Subcutaneous adipose tissue (tissue), 4 donors: Measurements from ENCODE around the gene NADK. TPM values are rescaled to one million over a fixed set of nuclear protein-coding genes. Genes with fewer than 3 reads are reported as not detected.

Source experiments
- total RNA-seq, 4 donors: library from RNA; depleted of rRNA; stranded (reverse); fragments of >200 nt; gene quantifications; one replicate each; pipeline ENCODE4 v1.1.0, GENCODE V29; 2016
- TF ChIP-seq, protein P1 (sequence below): fragments of 450-650 bp; IDR thresholded peaks from one replicate; pipeline ENCODE4 v1.5.1; 2016; ENCODE audit warnings: low read depth, mild to moderate bottlenecking, control low read depth, antibody characterized with exemption, moderate library complexity

Gene NADK, protein sequence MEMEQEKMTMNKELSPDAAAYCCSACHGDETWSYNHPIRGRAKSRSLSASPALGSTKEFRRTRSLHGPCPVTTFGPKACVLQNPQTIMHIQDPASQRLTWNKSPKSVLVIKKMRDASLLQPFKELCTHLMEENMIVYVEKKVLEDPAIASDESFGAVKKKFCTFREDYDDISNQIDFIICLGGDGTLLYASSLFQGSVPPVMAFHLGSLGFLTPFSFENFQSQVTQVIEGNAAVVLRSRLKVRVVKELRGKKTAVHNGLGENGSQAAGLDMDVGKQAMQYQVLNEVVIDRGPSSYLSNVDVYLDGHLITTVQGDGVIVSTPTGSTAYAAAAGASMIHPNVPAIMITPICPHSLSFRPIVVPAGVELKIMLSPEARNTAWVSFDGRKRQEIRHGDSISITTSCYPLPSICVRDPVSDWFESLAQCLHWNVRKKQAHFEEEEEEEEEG
- 100 to 1,000 TPM in 3 of 4 donors, 10 to 100 TPM in 1; 98.8 to 147 (median 111) TPM for total RNA-seq

DNA sequence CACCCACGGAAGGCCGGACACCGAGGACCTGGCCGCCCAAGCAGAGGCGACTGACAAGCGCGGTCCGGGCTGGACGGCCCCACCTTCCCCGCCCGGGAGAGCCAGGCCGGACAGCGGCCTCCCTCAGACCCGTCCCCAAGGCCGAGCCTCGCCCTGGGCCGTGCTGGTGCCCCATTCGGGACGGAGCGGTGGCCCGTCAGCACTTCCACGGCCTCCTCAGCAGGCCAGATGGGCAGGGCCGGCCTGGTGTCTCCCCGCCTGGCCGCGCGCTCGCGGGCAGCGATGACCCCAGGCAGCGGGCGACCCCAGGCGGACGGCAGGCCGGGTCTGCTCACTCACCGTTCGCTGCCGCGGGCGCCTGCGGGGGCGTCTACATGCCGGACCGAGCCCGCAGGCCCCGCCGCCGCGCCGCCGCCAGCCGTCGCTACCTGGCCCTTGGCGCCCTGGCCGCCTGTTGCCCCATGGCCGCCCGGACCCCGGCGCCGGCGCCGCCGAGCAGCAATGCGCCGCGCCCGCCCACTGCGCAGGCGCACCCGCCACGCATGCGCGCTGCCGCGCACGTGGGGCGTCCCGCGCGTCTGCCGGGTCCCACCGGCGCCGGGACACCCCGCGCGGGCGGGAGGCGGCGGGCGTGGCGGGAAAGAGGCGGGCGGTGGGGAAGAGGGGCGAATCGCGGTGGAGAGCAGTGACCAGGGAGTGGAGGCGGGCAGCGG, at the start of gene NADK:
TSS of gene NADK (minus strand) at position 521 of the 713 bp plus-strand sequence. CDS start 13,064 bp downstream, outside the sequence.
- TF ChIP-seq, protein P1, sequence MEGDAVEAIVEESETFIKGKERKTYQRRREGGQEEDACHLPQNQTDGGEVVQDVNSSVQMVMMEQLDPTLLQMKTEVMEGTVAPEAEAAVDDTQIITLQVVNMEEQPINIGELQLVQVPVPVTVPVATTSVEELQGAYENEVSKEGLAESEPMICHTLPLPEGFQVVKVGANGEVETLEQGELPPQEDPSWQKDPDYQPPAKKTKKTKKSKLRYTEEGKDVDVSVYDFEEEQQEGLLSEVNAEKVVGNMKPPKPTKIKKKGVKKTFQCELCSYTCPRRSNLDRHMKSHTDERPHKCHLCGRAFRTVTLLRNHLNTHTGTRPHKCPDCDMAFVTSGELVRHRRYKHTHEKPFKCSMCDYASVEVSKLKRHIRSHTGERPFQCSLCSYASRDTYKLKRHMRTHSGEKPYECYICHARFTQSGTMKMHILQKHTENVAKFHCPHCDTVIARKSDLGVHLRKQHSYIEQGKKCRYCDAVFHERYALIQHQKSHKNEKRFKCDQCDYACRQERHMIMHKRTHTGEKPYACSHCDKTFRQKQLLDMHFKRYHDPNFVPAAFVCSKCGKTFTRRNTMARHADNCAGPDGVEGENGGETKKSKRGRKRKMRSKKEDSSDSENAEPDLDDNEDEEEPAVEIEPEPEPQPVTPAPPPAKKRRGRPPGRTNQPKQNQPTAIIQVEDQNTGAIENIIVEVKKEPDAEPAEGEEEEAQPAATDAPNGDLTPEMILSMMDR: no peak

DNA sequence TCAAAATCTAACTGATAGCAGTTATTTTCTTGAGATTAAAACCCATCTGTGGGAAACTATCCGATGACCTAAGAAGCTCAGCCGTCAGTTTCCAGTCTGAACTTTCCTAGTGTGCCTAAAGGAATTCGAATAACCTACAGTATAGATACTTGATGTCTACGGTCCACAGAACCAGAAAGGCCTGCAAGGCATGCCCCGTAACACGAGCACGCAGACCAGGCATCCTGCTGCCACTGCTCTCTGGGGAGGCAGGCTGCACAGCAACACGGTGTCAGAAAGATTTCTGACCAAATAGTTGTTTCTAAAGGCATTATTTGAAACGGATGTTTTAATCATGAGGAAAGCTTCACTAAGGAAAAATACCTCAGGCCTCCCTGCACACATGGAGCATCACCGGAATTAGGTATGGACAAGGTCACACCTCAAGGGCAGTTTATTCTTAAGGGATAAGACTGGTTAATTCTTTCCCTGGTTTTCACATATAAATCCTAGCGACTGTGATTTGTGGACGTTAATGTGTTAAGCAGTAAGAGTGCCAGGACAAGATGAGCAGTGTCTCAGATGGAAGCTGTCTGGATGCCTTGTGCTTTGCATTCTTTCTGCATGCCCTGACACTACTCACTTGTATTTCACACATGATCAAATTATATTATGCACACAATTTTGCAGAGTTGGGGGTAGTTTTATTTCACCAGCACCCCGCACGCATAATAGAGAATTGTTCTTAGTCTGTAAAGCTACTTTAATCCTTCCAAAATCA, 49.0 kb upstream of the NADK start:
- TF ChIP-seq, protein P1: no peak

DNA sequence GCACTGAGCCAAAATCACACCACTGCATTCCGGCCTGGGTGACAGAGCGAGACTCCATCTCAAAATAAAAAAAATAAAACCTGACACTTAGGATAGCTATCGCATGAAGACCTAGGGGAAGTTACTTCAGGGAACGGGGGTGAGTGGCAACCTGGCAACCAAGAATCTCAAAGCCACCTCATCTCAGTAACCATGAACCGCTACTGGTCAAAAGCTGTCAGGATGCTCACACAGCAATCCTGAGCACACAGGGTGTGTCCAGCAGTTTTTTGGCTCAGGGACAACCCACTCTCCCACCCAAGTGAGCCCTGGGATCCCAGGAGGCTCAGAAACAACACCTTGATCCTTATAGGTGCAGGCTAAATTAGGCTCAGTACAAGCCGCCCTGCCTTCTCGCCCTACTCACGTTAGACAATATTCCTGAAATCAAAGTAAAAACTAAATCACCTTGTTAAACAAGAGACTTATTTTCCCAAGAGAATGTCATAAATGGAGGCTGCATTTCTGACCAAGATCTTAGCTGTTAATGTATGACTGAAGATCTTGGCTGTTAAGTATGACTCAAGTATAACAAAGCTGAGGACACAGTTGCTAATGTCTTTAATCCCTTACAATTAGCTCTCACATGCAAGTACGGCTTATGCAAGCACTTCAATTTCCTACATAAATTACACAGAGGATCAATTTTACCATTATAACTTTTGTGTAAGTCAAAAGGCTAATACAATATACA, 48.3 kb upstream of the NADK start:
- TF ChIP-seq, protein P1: no peak

DNA sequence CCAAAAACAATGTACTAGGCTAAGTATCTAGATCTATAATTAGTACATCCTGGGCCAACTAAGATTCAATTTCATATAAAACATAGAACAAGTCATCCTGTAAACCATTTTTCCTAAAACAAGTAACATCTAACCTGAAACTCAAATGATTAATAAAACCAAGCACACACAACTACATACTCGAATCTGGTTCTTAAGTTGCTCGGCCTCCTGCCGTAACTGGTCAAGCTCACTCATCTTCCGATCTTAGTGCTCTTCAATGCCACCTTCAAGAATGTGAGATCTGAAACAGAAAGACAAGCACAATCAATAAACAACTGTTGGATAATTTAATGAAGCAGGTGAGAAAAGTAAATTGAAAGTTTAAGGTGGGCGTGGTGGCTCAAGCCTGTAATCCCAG, 46.9 kb upstream of the NADK start:
- TF ChIP-seq, protein P1: no peak

DNA sequence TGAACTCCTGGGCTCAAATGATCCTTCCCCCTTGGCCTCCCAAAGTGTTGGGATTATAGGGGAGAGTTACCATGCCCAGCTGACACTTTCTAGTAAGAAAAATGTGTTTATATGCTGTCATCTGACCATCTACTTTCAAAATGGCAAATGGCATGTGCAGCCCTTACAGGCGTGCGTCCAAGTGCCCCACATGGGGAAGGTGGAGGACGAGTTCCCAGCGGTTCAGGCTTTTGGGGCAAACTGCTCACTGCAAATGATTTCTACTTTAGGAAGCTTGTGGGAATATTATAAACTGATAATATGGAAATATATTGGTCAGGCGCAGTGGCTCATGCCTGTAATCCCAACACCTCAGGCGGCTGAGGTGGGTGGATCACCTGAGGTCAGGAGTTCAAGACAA, 41.5 kb upstream of the NADK start:
- TF ChIP-seq, protein P1: no peak

DNA sequence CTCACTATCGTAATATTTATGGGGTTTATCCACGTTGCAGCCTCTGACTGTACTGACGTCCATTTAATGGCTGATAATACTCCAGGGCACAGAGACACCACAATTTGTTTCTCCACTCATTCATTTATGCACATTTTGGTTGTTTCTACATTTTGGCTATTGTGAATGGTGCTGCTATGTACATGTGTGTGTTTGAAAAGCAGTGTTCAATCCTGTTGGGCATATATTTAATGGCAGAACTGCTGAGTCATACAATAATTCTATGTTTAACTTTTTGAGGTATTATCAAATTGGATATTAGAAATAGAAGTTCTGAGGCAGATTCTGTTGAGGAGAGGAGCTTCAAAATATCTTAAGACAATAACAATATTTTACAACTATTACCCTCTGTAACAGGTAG, 39.0 kb upstream of the NADK start:
- TF ChIP-seq, protein P1: no peak
